ENCODE measurements around the gene ENTPD6.

DNA sequence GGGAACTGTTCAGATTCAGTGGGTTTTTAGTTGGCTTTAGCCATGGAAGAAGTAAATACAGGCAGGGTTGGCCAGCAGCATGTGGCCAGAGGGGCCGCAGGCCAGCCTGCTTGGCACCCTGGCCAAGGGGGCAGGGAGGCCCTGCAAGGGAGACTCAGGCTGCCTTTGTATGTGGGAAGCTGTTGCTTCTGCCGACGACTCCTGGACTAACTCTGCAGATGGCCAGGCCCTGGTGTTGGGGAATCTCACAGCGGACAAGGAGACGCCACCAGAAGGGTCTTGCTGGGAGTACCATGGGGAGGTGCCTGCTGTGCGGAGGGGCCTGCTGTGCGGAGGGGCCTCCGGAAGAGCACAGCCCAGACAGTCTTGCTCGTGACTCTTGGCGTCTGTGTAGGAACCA, 77.5 kb downstream of the ENTPD6 start:
- TF ChIP-seq, protein P1, sequence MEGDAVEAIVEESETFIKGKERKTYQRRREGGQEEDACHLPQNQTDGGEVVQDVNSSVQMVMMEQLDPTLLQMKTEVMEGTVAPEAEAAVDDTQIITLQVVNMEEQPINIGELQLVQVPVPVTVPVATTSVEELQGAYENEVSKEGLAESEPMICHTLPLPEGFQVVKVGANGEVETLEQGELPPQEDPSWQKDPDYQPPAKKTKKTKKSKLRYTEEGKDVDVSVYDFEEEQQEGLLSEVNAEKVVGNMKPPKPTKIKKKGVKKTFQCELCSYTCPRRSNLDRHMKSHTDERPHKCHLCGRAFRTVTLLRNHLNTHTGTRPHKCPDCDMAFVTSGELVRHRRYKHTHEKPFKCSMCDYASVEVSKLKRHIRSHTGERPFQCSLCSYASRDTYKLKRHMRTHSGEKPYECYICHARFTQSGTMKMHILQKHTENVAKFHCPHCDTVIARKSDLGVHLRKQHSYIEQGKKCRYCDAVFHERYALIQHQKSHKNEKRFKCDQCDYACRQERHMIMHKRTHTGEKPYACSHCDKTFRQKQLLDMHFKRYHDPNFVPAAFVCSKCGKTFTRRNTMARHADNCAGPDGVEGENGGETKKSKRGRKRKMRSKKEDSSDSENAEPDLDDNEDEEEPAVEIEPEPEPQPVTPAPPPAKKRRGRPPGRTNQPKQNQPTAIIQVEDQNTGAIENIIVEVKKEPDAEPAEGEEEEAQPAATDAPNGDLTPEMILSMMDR (IDR thresholded peaks at IDR 0.05): no peak
- no peak for TF ChIP-seq EZH2 (IDR thresholded peaks at IDR 0.05; ENCODE audit: borderline replicate concordance, insufficient read depth, low read depth, low read length, poor library complexity, severe bottlenecking)

All from B cell (primary cell).